BLaER1 (cell line): ENCODE results near the gene SNAP29.

Experiments used
- H3K27ac ChIP-seq: shearing (Covaris generic); formaldehyde crosslinking; 2 replicates; pipeline ENCODE4 v1.8.1; 2022
- H3K27me3 ChIP-seq: shearing (Covaris generic); formaldehyde crosslinking; 2 replicates; pipeline ENCODE4 v1.8.1; 2022
- H3K36me3 ChIP-seq: shearing (Covaris generic); formaldehyde crosslinking; 2 replicates; pipeline ENCODE4 v1.8.1; 2022
- H3K4me1 ChIP-seq: shearing (Covaris generic); formaldehyde crosslinking; 2 replicates; pipeline ENCODE4 v1.8.1; 2022
- H3K4me2 ChIP-seq: shearing (Covaris generic); formaldehyde crosslinking; 2 replicates; pipeline ENCODE4 v1.8.1; 2022
- H3K4me3 ChIP-seq: shearing (Covaris generic); formaldehyde crosslinking; 2 replicates; pipeline ENCODE4 v1.8.1; 2022
- H3K9ac ChIP-seq: shearing (Covaris generic); formaldehyde crosslinking; 2 replicates; pipeline ENCODE4 v1.8.1; 2022
- H3K9me3 ChIP-seq: shearing (Covaris generic); formaldehyde crosslinking; 2 replicates; pipeline ENCODE4 v1.8.1; 2022
- H4K20me1 ChIP-seq: shearing (Covaris generic); formaldehyde crosslinking; 2 replicates; pipeline ENCODE4 v1.8.1; 2022
- Cebpa-rat ChIP-seq: shearing (Covaris generic); IDR thresholded peaks from 2 replicates; pipeline ENCODE4 v1.8.1; 2022

SNAP29 gene

DNA sequence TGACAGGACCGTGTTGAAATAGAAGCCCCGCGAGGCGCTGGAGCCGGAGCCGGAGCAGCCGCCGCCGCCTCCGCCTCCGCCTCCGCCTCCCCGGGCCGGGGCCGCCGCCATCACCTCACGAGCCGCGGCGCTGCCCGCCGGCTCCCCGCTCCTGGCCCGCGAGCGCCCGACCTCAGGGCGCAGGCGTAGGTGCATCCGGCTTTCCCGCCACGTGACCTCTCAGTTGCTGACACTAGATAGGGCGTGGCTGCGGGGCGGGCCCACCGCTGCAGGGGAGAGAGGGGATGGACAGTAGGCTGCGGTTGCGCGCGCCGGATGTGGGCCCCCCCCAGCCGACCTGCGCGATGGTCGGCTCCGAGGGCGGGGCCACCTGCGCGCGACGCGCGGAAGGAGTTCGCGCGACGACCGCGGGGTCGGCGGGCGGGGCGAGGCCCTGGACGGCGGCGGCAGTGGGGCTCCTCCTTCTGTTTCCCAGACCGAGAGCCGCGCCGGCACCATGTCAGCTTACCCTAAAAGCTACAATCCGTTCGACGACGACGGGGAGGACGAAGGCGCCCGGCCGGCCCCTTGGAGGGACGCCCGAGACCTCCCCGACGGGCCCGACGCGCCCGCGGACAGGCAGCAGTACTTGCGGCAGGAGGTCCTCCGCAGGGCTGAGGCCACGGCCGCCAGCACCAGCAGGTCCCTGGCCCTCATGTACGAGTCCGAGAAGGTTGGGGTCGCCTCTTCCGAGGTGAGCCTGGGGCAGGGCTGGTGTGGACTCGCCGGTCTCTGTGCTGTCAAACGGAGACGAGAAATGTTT, at the start of gene SNAP29, which contains the start of gene PI4KA:
SNAP29 (plus strand) TSS at position 393 of the 802 bp plus-strand sequence; CDS start at position 497, 104 bp downstream.
PI4KA (minus strand) TSS at position 197 of the 802 bp plus-strand sequence; CDS start at position 111, 86 bp downstream.
- H3K9me3 ChIP-seq: no peaks in the 10 kb centered on the region
- H3K4me2 ChIP-seq: peak within 1 kb of the TSS; percentile 92
- H3K36me3 ChIP-seq: peaks cover 30% of the 10 kb centered on the region
- H3K9ac ChIP-seq: peak within 1 kb of the TSS; percentile 86
- no peak for TF ChIP-seq Cebpa-rat
- peak within 1 kb of the TSS; percentile 93 for H3K4me3 ChIP-seq
- peak within 1 kb of the TSS; percentile 86 for H3K27ac ChIP-seq
- peaks cover 53% of the 10 kb centered on the region for H4K20me1 ChIP-seq
- no peaks in the 10 kb centered on the region for H3K27me3 ChIP-seq
- peaks cover 37% of the 10 kb centered on the region for H3K4me1 ChIP-seq

DNA sequence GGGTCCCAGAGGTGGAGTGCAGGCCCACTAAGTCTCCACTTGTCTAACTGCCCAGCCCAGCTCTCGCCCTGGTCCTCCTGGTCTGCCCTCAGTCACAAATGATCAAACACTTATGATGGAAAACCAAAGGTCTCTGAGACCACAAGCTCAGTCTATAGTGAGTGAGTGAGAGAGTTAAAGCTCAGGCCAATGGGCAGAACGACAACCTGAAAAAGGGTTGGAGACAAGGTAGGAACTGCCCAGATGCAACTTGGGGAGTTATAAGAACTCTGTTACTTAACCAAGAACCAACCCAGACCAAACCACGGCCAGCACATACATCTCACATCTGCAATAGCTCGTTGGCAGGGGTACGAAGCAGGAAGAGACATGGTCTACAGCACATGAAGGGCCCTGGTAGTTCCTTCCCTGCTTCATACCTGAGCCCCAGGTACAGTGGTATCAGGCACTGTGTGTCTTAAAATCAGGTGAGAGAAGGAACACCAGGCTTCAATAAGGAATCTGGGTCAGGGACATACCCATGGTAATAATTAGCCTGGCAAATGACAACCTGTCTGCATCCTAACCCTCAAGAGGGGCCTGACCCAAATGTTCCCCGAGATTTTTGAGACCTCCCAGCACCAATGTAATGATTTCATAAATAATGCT, 49.1 kb upstream of the SNAP29 start:
- Histone ChIP-seq H3K4me2 (peak overlapping the region; percentile 69), H3K9me3 (no peaks in the 10 kb centered on the region), H3K27ac (peak overlapping the region; percentile 61), H3K9ac (peak overlapping the region; percentile 30; the same call in 1 of the 2 replicates), H3K4me3 (no peak overlapping the region), H3K36me3 (peaks cover 88% of the 10 kb centered on the region), H3K27me3 (no peaks in the 10 kb centered on the region), H4K20me1 (peaks cover 18% of the 10 kb centered on the region), H3K4me1 (peaks cover 43% of the 10 kb centered on the region)
- TF ChIP-seq Cebpa-rat: no peak

DNA sequence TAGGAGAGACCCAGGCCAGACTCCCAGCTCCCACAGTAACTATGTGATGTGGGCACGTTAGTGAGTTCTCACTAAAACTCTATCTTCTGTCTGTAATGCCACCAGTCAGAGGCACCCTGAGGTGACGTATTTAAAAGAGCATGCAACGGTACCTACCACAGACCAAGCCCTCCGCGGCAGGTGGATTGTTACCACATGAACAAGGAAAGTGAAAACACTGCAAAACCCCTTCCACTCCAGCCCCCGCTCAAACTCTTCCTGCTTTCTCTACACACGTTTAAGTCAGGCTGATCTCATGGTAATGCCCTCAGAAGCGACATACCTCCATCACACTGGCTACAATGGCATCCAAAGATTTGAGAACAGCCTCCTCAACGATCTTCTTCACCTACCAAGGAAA, 48.2 kb upstream of the SNAP29 start:
- H3K36me3 ChIP-seq: peaks cover 88% of the 10 kb centered on the region

DNA sequence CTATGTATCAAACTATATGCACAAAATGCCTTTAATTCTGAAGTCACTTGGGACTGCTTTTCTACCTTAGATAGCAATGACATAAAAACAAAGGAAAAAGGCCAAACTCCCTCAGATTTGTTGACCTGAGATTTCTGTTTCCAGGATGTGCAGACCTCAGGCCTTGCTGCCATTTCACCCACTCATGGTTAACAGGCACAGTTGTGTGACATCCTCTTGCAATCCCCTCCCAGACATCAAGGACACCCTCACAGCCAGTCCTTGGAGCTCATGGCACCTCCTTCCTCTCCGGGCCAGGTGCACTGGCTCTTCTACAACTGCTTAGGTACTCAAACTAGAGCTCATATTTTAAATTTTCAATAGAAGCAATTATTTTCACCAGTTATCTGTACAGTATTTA, 47.6 kb upstream of the SNAP29 start:
- no peak overlapping the region for H3K4me2 ChIP-seq
- no peaks in the 10 kb centered on the region for H3K27me3 ChIP-seq
- H3K4me3 ChIP-seq: no peak overlapping the region
- H3K4me1 ChIP-seq: peaks cover 43% of the 10 kb centered on the region
- no peak overlapping the region for H3K9ac ChIP-seq
- peaks cover 88% of the 10 kb centered on the region for H3K36me3 ChIP-seq
- TF ChIP-seq Cebpa-rat: no peak
- no peaks in the 10 kb centered on the region for H3K9me3 ChIP-seq
- H3K27ac ChIP-seq: no peak overlapping the region
- H4K20me1 ChIP-seq: peaks cover 18% of the 10 kb centered on the region

More for the DNA sequence above, 48.2 kb upstream of the SNAP29 start:
- Histone ChIP-seq H3K27me3 (no peaks in the 10 kb centered on the region), H3K9me3 (no peaks in the 10 kb centered on the region), H3K4me3 (no peak overlapping the region), H3K4me1 (peaks cover 43% of the 10 kb centered on the region), H3K27ac (no peak overlapping the region), H4K20me1 (peaks cover 18% of the 10 kb centered on the region), H3K4me2 (no peak overlapping the region), H3K9ac (no peak overlapping the region)
- TF ChIP-seq Cebpa-rat: no peak

DNA sequence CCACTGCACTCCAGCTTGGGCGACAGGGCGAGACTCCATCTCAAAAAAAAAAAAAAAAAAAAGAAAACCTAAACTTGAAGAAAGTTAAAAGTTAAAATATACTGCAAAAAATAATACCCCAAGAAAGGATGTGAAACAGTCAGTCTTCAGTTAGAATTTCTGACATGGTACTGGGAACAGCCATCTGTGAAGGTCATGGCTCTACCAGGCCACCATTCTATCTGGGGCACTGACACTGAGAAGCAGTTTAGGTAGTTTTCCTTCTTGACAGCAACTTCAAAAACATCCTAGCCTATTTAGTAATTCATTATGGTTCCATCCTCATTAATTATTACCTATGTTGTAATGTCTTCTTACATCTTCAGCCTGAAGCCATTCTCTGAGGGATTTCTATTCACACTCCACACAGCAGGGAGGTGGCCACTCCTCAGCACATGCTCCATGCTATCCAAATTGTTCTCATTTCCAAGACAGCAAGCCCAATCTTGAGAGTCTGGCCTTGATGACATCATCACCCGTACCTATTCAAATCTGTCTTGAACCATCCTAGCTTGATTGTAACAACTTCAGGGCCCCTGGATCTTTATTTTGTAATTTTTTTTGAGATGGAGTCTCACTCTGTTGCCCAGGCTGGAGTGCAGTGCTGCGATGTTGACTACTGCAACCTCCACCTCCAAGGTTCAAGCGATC, 46.7 kb upstream of the SNAP29 start:
- peaks cover 18% of the 10 kb centered on the region for H4K20me1 ChIP-seq
- peaks cover 43% of the 10 kb centered on the region for H3K4me1 ChIP-seq
- no peaks in the 10 kb centered on the region for H3K9me3 ChIP-seq
- no peak overlapping the region for H3K9ac ChIP-seq
- H3K27me3 ChIP-seq: no peaks in the 10 kb centered on the region
- no peak overlapping the region for H3K27ac ChIP-seq
- no peak overlapping the region for H3K4me3 ChIP-seq
- TF ChIP-seq Cebpa-rat: no peak
- no peak overlapping the region for H3K4me2 ChIP-seq
- H3K36me3 ChIP-seq: peaks cover 88% of the 10 kb centered on the region

DNA sequence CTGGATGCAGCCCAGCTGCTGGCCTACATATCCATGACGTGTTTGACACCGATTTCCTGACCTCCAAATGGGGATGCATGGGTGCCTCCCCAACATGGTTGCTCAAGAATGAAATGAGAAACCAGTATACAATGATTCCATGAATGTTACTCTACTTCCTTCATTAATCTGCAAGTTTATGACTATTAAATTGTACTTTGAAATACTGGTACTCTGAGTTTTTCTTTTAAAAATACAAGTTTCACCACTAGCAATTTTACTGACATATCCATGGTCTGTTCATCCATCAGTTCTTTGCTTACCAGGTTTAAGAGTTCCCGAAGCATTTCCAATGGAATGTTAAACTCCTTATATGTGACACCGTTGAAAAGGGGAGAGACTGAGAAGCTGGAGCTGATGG, 45.8 kb upstream of the SNAP29 start:
- no peaks in the 10 kb centered on the region for H3K9me3 ChIP-seq
- no peak overlapping the region for H3K27ac ChIP-seq
- no peak for TF ChIP-seq Cebpa-rat
- H3K4me1 ChIP-seq: peaks cover 35% of the 10 kb centered on the region
- H3K36me3 ChIP-seq: peaks cover 88% of the 10 kb centered on the region
- H3K27me3 ChIP-seq: no peaks in the 10 kb centered on the region
- H3K9ac ChIP-seq: no peak overlapping the region
- peaks cover 18% of the 10 kb centered on the region for H4K20me1 ChIP-seq
- no peak overlapping the region for H3K4me2 ChIP-seq
- H3K4me3 ChIP-seq: no peak overlapping the region

DNA sequence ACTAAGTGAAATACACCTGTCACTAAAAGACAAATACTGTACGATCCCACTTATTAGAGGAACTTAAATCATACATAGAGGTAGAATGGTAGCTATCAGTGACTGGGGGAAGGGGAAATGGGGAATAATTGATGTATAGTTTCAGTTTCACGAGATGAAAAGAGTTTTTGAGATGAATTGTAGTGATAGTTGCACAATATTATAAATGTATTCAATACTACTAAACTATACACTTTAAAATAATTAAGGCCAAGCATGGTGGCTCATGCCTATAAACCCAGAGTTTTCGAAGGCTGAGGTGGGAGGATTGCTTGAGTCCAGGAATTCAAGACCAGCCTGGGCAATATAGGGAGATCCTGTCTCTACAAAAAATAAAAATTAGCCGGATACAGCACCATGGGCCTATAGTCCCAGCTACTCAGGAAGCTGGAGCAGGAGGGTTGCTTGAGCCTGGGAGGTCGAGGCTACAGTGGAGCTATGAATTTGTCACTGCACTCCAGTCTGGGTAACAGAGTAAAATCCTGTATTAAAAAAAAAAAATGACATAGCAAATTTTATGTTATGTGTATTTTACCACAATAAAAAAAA, 44.5 kb upstream of the SNAP29 start:
- H4K20me1 ChIP-seq: peaks cover 5% of the 10 kb centered on the region
- H3K9me3 ChIP-seq: no peaks in the 10 kb centered on the region
- peaks cover 22% of the 10 kb centered on the region for H3K4me1 ChIP-seq
- no peak for TF ChIP-seq Cebpa-rat
- H3K9ac ChIP-seq: no peak overlapping the region
- no peak overlapping the region for H3K4me2 ChIP-seq
- H3K27me3 ChIP-seq: no peaks in the 10 kb centered on the region
- no peak overlapping the region for H3K4me3 ChIP-seq
- no peak overlapping the region for H3K27ac ChIP-seq
- H3K36me3 ChIP-seq: peaks cover 98% of the 10 kb centered on the region

DNA sequence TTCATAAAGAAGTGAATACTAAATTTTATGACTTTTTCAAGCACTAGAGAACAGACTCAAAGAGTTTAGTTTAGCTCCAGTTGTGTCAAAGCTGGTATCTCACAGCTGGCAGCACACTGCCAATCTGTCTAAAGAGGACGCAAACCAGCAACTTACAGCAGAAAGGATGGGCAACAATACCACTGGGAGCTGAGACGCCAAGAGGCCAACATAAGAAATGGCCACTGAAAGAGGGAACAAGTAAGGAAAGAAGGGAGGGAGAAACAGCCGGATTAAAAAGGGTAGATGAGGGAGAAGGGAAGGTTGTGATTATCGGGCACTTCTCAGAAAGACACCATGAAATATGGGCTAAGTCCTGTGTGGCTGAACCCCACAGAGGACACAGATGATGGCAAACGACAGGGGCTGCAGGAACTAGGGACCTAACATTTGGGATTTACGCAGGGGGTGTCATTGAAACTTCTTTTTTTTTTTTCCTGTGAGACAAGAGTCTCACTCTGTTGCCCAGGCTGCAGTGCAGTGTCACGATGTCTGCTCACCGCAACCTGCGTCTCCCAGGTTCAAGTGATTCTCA, 43.2 kb upstream of the SNAP29 start:
- H3K9me3 ChIP-seq: no peaks in the 10 kb centered on the region
- H3K9ac ChIP-seq: no peak overlapping the region
- no peaks in the 10 kb centered on the region for H4K20me1 ChIP-seq
- no peak for TF ChIP-seq Cebpa-rat
- no peak overlapping the region for H3K4me3 ChIP-seq
- peaks cover 10% of the 10 kb centered on the region for H3K4me1 ChIP-seq
- H3K36me3 ChIP-seq: peaks cover 99% of the 10 kb centered on the region
- H3K27me3 ChIP-seq: no peaks in the 10 kb centered on the region
- H3K4me2 ChIP-seq: no peak overlapping the region
- no peak overlapping the region for H3K27ac ChIP-seq

DNA sequence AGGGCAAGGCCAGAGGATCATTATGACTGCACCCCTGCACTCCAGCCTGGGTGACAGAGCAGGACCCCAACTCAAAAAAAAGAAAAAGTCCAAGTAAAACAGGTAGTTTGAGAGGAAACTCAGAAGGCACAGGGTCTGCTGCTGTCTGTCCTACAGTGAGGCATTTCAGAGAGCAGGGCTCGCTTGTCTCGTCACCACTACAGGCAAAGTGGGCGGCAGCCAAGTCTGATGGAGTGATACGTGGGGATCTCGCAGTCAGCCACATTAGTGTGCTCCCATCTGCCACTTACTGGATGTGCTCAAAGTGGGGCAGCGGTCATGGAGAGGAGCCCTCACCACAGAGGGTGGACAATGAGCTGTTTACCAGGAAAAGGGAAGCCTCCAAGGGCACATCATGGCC, 42.2 kb upstream of the SNAP29 start:
- TF ChIP-seq Cebpa-rat: no peak
- H3K4me2 ChIP-seq: no peak overlapping the region
- no peak overlapping the region for H3K4me3 ChIP-seq
- H4K20me1 ChIP-seq: no peaks in the 10 kb centered on the region
- no peaks in the 10 kb centered on the region for H3K27me3 ChIP-seq
- H3K9me3 ChIP-seq: no peaks in the 10 kb centered on the region
- no peak overlapping the region for H3K27ac ChIP-seq
- peaks cover 99% of the 10 kb centered on the region for H3K36me3 ChIP-seq
- no peak overlapping the region for H3K9ac ChIP-seq
- peaks cover under 1% of the 10 kb centered on the region; the same call in 1 of the 2 replicates for H3K4me1 ChIP-seq
